Activated CD4-positive, alpha-beta T cell treated with anti-CD3 and anti-CD28 coated beads, Interleukin-2, Interleukin-6, amounts not matched to agents 100 ng/mL and 50 ng/mL, durations not matched to agents 16 hours and 8 hours (primary cell): Measurements from ENCODE around the gene KCNH1.

Source experiments
- DNase-seq: peaks from one replicate; pipeline ENCODE4 v3.0.0-alpha.2; 2020

KCNH1 gene

DNA sequence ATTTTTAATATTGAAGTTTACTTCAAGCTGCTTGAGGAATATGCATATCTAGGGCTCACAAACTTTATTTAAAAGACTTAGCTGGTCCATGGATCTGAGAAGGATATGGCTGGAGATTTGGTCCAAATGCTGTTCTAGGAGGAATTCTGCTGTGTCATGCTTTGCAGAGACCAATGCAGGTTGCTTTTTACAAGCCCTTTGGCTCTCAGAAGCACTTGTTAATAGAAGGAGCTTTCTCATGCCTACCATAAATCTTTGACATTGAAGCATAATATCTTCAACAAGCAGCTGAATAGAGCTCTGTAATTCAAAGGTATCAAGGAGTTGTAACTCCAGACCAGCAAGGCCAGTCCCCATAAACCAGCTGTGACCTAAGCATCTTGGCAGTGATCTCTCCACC lies 506.2 kb downstream of the KCNH1 start:
- no peak for DNase-seq
